BJ (cell line): ENCODE data around the gene DYNLT4. TPM values are rescaled to one million over a fixed set of nuclear protein-coding genes. Genes with fewer than 3 reads are reported as not detected.
"Not testable (repeated sequence)": the region's sequence is repeated elsewhere in the genome, so short reads cannot be mapped to it uniquely, and the experiment has no call there.

Experiments
- CTCF ChIA-PET: fragments of 350-600 bp; formaldehyde crosslinking; extraction: SDS; loops from one replicate; lab custom pipeline; 2021; ENCODE audit warnings: antibody characterized with exemption, inconsistent platforms; lab: Yijun Ruan, JAX
- POLR2A ChIA-PET: fragments of 300-600 bp; sonication (Branson Sonifier 250); formaldehyde crosslinking; extraction: SDS; loops from one replicate; lab custom pipeline; 2021; ENCODE audit warnings: antibody characterized with exemption; lab: Charles Lee
- DNase-seq: peaks from one replicate; pipeline ENCODE4 v3.0.0-alpha.2; 2011; ENCODE audit warnings: low read depth
- H3K27me3 ChIP-seq: 2 replicates; pipeline ENCODE4 v1.6.0; 2011; ENCODE audit warnings: low read length; ENCODE audit not compliant: control insufficient read depth, insufficient read depth
- H3K36me3 ChIP-seq: 2 replicates; pipeline ENCODE4 v1.5.1; 2011; ENCODE audit warnings: low read length; ENCODE audit not compliant: control insufficient read depth, insufficient read depth
- H3K4me3 ChIP-seq: 2 replicates; pipeline ENCODE4 v1.5.1; 2011; ENCODE audit warnings: low read depth, mild to moderate bottlenecking, control low read depth, low read length
- CTCF ChIP-seq: IDR thresholded peaks from 2 replicates; pipeline ENCODE4 v1.5.1; 2011; ENCODE audit warnings: low read depth, mild to moderate bottlenecking, control low read depth, inconsistent platforms, low read length, moderate library complexity; ENCODE audit not compliant: insufficient read depth
- polyA plus RNA-seq: library from polyadenylated mRNA; depleted of rRNA; stranded (reverse); fragments of >200 nt; gene quantifications from 2 replicates; pipeline ENCODE4 v1.2.3, GENCODE V29; 2011

Gene DYNLT4
- polyA plus RNA-seq, 1 experiment, result 0.26 TPM

GRCh38 chr1:44842486-44842861 is 35.3 kb upstream of the DYNLT4 start:
- CTCF ChIA-PET, result interaction anchor here (0.6 to 2.5 kb wide), 4 partner anchors 11 to 172 kb away, joined by 3 to 10 read pairs (median 4); partner anchors contain the start of genes HECTD3 and UROD
- Histone ChIP-seq H3K36me3 (no peaks in the 10 kb centered on the region), H3K4me3 (peak overlapping the region; percentile 62), H3K27me3 (no peaks in the 10 kb centered on the region)
- POLR2A ChIA-PET, result no interaction called here
- no peak for TF ChIP-seq CTCF
- no peak for DNase-seq

- no peak for DNase-seq
- POLR2A ChIA-PET, result no interaction called here
- no peak for TF ChIP-seq CTCF
- Histone ChIP-seq H3K4me3 (no peak overlapping the region), H3K27me3 (no peaks in the 10 kb centered on the region), H3K36me3 (no peaks in the 10 kb centered on the region)
- CTCF ChIA-PET, result interaction anchor here (1.5 kb wide), 1 partner anchor 175 kb away, joined by 4 read pairs; no protein-coding TSS in a partner anchor
Observed at GRCh38 chr1:44839576-44839975, 32.4 kb upstream of the DYNLT4 start.

GRCh38 chr1:44838294-44838693 is 31.1 kb upstream of the DYNLT4 start:
- DNase-seq, H3K36me3 ChIP-seq, POLR2A ChIA-PET, H3K4me3 ChIP-seq, H3K27me3 ChIP-seq: not testable (repeated sequence)
- CTCF ChIA-PET, result interaction anchor here (4.1 kb wide), 1 partner anchor 173 kb away, joined by 17 read pairs; the partner anchor contains the start of genes HECTD3 and UROD

- no peak overlapping the region for H3K4me3 ChIP-seq
- H3K27me3 ChIP-seq, result no peaks in the 10 kb centered on the region
- POLR2A ChIA-PET, result no interaction called here
- peak; percentile 91 for TF ChIP-seq CTCF
- no peak for DNase-seq
- CTCF ChIA-PET, result interaction anchor here (0.8 to 4.6 kb wide), 18 partner anchors 10 to 179 kb away, joined by 3 to 23 read pairs (median 4); partner anchors contain the start of genes EIF2B3, HECTD3, PLK3 and RNU5D-1
- no peaks in the 10 kb centered on the region for H3K36me3 ChIP-seq
Observed at GRCh38 chr1:44835738-44836675, 28.9 kb upstream of the DYNLT4 start.

- POLR2A ChIA-PET, result no interaction called here
- Histone ChIP-seq H3K36me3 (no peaks in the 10 kb centered on the region), H3K4me3 (no peak overlapping the region), H3K27me3 (no peaks in the 10 kb centered on the region)
- DNase-seq, result no peak
- CTCF ChIA-PET, result interaction anchor here (0.6 to 4.6 kb wide), 8 partner anchors 8 to 185 kb away, joined by 3 to 23 read pairs (median 4); partner anchors contain the start of genes HECTD3, PLK3 and UROD
- no peak for TF ChIP-seq CTCF
Observed at GRCh38 chr1:44834328-44834727, 27.2 kb upstream of the DYNLT4 start.
